Bronchial epithelial cell (primary cell): ENCODE results near the gene SLC34A1. TPM values are rescaled to one million over a fixed set of nuclear protein-coding genes. Genes with fewer than 3 reads are reported as not detected.

ENCODE experiments used
- DNase-seq: peaks from one replicate; pipeline ENCODE4 v3.0.0-alpha.2; 2010; ENCODE audit warnings: low read depth
- FAIRE-seq: peaks from 2 replicates; lab custom pipeline; 2011; peaks lifted over from hg19 to GRCh38; lab: Jason Lieb, UNC
- H3K27me3 ChIP-seq: 2 replicates; pipeline ENCODE4 v1.5.1; 2011; ENCODE audit warnings: low read length; ENCODE audit not compliant: control insufficient read depth, insufficient read depth
- H3K36me3 ChIP-seq: 2 replicates; pipeline ENCODE4 v1.5.1; 2011; ENCODE audit warnings: low read length; ENCODE audit not compliant: control insufficient read depth, insufficient read depth
- H3K4me3 ChIP-seq: 2 replicates; pipeline ENCODE4 v1.5.1; 2011; ENCODE audit warnings: mild to moderate bottlenecking, low read depth, low read length, control low read depth
- total RNA-seq: library from RNA; depleted of rRNA; stranded (reverse); fragments of >200 nt; gene quantifications from 2 replicates; pipeline ENCODE4 v1.2.1, GENCODE V29; 2014
- TF ChIP-seq, protein P1 (sequence below): IDR thresholded peaks from 2 replicates; pipeline ENCODE4 v1.5.1; 2011; ENCODE audit warnings: mild to moderate bottlenecking, moderate library complexity, low read length, control low read depth, inconsistent platforms; ENCODE audit not compliant: insufficient read depth, severe bottlenecking

Gene SLC34A1, protein sequence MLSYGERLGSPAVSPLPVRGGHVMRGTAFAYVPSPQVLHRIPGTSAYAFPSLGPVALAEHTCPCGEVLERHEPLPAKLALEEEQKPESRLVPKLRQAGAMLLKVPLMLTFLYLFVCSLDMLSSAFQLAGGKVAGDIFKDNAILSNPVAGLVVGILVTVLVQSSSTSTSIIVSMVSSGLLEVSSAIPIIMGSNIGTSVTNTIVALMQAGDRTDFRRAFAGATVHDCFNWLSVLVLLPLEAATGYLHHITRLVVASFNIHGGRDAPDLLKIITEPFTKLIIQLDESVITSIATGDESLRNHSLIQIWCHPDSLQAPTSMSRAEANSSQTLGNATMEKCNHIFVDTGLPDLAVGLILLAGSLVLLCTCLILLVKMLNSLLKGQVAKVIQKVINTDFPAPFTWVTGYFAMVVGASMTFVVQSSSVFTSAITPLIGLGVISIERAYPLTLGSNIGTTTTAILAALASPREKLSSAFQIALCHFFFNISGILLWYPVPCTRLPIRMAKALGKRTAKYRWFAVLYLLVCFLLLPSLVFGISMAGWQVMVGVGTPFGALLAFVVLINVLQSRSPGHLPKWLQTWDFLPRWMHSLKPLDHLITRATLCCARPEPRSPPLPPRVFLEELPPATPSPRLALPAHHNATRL
- not detected in 2 replicates for total RNA-seq

DNA sequence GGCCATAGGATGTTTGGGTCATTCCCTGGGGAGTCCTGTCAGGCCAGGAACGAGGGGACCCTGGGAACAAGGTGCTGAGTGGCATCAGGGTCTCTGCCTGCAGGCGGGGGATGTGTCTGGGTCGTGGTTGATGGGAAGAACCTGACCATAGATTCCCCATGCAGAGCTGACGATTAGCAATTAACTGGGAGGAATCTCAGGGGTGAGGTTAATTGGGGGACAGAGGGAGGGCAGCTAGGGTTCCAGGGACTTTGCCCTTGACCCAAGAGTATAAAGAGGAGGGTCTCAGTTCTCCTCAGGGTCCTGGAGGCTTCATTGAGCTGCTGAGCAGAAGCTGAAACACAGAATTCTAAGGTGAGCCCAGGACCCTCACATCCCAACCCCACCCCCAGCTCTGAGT is at the start of gene SLC34A1:
TSS of gene SLC34A1 (plus strand) at position 301 of the 400 bp plus-strand sequence. CDS start 1,308 bp downstream, outside the sequence.
- no peak for FAIRE-seq
- TF ChIP-seq, protein P1, sequence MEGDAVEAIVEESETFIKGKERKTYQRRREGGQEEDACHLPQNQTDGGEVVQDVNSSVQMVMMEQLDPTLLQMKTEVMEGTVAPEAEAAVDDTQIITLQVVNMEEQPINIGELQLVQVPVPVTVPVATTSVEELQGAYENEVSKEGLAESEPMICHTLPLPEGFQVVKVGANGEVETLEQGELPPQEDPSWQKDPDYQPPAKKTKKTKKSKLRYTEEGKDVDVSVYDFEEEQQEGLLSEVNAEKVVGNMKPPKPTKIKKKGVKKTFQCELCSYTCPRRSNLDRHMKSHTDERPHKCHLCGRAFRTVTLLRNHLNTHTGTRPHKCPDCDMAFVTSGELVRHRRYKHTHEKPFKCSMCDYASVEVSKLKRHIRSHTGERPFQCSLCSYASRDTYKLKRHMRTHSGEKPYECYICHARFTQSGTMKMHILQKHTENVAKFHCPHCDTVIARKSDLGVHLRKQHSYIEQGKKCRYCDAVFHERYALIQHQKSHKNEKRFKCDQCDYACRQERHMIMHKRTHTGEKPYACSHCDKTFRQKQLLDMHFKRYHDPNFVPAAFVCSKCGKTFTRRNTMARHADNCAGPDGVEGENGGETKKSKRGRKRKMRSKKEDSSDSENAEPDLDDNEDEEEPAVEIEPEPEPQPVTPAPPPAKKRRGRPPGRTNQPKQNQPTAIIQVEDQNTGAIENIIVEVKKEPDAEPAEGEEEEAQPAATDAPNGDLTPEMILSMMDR, result no peak
- Histone ChIP-seq H3K4me3 (no peak within 1 kb of the TSS), H3K36me3 (no peaks in the 10 kb centered on the region), H3K27me3 (no peaks in the 10 kb centered on the region)
- no peak for DNase-seq

DNA sequence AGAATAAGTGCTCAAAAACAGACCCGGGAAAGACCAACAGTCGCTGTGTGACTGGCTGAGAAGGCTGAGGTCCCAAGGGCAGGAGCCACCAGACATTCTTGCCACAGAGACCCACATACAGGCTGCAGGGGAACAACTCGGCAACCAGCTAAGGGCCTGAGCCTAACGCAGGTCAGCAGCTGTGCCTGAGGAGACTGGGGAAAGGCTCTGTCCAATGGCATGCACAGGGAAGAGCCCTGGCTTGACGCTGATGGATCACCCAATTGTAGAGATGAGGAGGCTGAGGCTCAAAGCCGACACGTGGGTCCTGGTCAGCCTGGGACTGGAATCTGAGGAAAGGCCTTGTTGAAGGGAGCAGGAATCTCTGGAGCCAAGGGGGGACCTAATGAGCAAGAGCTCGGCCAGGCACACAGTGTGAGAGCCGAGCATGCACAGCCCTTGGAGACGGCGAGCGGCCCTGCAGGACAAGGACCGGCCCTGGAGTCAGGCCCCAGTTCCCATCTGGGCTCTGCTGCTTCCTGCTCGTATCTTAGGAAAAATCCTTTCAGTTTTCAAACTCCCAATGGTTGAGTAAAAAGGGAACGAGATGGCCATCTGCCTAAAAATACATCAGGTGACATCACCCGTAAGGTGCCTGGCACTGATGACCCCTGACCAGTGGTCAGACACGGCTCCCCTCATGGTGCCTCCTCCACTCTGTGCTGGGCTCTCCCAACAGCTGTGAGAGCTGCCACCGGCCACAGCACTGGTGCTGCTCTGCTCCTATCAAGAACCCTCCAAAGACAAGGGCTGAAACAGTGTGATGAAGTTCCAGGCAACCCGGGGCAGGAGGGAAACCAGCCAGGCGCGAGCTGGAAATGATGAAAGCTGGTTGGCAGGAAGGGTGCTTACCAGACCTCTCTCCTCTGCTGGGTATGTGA is 49.2 kb upstream of the SLC34A1 start:
- Histone ChIP-seq H3K4me3 (no peak overlapping the region), H3K36me3 (peaks cover 51% of the 10 kb centered on the region), H3K27me3 (no peaks in the 10 kb centered on the region)
- FAIRE-seq (no peak), DNase-seq (no peak)
- TF ChIP-seq, protein P1, result no peak

DNA sequence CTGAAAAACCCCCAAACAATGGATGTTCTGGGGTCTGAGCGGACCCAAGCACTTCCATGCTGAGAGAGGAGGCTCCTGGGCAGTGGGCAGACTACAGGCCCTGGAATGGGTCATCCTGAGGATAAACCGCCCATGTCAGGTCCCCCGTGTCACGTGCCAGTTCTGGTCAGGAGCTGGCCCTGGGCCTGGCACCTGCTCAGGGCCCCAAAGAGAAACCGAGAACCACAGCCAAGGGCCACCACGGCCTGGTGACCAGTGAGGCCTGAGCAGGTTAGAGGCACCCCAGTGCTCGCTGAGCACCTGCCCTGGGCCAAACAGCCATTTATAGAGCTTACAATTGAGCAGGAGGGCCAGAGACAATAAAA is 48.6 kb upstream of the SLC34A1 start:
- Histone ChIP-seq H3K27me3 (no peaks in the 10 kb centered on the region), H3K4me3 (no peak overlapping the region), H3K36me3 (peaks cover 49% of the 10 kb centered on the region)
- no peak for FAIRE-seq
- no peak for DNase-seq
- TF ChIP-seq, protein P1, result no peak

DNA sequence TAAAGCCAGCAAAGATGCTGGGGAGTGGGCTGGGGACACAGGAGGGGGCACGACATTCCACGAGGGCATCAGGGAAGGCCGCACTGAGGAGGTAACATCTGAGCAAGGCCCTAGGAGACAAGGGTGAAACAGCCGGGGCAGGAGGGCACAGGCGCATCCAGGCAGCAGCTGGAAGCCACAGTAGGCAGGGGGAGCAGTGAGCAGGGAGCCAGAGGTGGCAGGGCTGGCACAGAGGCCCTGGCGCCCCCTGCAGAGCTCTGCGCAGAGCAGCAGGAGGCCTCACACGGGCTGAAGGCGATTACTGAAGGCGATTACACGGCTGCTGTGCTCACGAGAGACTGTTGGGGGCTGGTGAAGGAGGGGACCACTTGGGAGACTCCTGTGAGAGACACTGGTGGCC is 48.1 kb upstream of the SLC34A1 start:
- Histone ChIP-seq H3K36me3 (peaks cover 46% of the 10 kb centered on the region), H3K4me3 (no peak overlapping the region), H3K27me3 (no peaks in the 10 kb centered on the region)
- TF ChIP-seq, protein P1, result peak; percentile 63
- DNase-seq, result no peak
- FAIRE-seq, result no peak

DNA sequence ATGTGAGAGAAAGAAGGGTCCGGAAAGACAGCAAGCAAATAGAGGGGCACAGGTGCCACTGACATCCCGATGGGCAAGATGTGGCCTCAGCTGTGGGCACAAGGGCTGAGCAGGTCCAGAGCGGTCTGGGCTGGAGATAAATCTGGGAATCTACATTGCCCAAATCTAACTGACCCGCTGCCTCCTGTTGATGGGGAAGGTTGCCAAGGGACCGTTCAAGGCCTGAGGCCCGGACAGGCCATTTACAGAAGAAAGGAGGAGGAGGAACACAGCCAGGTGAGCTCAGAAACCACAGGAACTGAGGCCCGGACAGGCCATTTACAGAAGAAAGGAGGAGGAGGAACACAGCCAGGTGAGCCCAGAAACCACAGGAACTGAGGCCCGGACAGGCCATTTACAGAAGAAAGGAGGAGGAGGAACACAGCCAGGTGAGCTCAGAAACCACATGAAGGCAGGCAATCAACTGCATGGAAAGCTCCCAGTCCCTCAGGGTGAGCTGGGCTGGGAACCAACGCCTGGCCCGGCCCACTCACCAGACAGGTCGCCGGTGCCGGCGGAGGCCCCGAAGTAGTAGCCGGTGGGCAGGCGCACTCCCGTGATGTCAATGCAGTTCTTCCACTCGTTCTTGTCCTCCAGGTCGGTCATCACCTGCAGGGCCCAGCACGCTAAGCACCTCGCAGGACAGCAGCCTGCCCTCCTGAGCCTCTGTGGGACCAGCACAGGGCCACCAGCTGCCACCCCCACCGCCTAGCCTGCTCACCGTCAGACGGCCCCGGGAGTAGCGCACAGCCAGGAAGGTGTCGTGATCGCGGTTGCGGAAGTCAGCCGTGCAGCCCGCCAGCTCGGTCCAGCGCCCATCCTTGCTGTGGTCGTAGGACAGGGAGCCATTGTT is 47.4 kb upstream of the SLC34A1 start:
- no peaks in the 10 kb centered on the region for H3K27me3 ChIP-seq
- DNase-seq, result no peak
- no peak overlapping the region for H3K4me3 ChIP-seq
- no peak for FAIRE-seq
- peaks cover 42% of the 10 kb centered on the region for H3K36me3 ChIP-seq
- TF ChIP-seq, protein P1, result no peak
